COR-L47 (cell line): ENCODE results near the gene GABRA5.
A peak's percentile ranks its signal among the peaks of the same experiment; 100 is the strongest.

Experiments
- DNase-seq: peaks from one replicate; lab custom pipeline; 2025; lab: John Stamatoyannopoulos, UW

The GABRA5 gene

DNA sequence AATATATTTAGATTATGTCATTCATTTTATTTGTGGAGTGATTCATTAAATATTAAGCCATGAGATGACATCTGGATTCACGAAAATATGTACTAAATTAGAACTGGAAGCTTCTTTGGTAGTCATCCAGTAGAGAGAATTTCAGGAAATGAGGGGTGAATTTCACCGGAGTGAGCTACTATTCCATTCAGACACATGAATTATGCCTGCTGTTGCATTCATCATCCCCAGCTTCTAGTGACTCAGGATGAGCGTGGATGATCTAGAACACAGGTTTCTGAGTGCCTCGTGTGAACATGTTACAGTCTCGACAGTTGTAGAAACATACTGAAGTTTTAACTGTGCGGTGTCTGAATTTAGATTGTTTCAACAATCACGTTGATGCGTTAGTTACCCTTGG, 61.2 kb downstream of the GABRA5 start:
- DNase-seq, result no peak

GRCh38 chr15:26929588-26929987, 62.7 kb downstream of the GABRA5 start:
- no peak for DNase-seq

- DNase-seq, result no peak
Observed at GRCh38 chr15:26934848-26935247, 68.0 kb downstream of the GABRA5 start.

DNA sequence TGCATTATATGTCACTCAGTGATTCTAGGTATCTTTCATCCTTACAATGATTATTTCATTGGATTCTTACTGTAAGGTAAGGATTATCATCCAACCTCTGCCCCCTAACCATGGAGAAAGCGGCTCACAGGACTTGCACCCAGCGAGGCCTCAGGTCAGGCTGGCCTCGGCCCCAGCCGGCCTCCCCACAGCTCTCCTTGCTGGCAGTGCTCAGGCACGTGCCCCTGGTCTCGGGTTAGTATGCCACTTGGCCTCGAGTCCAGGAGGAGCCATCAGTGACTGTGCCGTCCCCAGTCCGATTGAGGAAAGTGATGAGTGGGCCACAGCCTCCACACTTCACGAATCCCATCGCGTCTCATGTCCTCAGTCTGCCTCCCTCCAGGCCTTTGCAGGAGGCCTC, 68.5 kb downstream of the GABRA5 start:
- no peak for DNase-seq

- no peak for DNase-seq
Observed at GRCh38 chr15:26936502-26936901, 69.6 kb downstream of the GABRA5 start.

DNA sequence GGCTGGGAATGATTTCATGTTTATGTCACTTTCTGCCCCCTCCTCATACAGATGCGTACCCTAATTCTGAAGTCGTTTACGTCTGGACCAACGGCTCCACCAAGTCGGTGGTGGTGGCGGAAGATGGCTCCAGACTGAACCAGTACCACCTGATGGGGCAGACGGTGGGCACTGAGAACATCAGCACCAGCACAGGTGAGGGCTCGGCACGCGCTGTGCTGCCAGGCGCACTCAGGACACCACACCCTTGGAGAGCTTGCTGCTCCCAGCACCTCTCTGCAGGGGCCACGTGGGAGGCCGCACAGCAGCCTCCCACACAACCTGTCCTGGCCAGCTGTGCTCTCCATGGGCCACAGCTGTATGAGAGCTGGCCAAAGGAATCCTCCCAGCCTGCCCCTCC, 70.3 kb downstream of the GABRA5 start:
- no peak for DNase-seq

DNA sequence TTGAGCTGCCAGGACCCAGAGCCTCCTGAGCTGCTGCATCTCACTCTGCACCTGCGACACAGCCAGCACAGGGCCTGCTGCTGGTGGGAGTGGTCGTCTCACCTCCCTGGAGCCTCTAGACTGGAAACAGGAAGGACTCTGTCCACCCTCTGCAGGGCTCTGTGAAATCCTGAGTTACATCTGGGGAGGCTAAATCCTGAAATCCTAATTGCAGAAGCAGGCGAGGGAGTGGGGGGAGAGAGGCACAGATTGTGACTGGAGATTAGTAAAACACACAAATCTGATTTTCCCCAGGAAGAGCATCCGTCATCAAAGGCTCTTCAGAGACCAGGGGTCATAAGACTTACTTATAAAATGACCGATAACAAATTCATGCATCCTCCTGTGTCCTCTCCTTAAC, 72.5 kb downstream of the GABRA5 start:
- no peak for DNase-seq

- no peak for DNase-seq
Observed at GRCh38 chr15:26941489-26941888, 74.6 kb downstream of the GABRA5 start.

GRCh38 chr15:26943866-26944265, 77.0 kb downstream of the GABRA5 start:
- no peak for DNase-seq

DNA sequence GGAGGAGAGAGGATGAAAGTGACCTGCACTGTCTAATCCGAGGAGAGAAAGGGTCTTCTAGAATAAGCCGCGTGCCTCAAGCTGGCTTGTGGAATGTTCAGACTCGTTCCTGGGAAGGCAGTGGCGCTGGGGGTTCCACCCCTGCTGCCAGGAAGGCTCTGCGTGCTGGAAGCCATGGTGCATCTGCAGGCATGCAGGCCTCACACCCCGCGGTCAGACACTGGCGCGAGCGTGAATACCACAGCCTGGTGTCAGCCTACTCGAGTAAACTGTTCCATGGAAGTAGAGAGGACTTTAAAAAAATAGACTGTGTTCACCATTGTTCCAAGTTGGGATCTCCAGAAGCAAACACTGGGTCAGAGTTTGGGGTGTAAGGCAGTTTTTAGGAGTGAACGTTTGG, 78.2 kb downstream of the GABRA5 start:
- no peak for DNase-seq

DNA sequence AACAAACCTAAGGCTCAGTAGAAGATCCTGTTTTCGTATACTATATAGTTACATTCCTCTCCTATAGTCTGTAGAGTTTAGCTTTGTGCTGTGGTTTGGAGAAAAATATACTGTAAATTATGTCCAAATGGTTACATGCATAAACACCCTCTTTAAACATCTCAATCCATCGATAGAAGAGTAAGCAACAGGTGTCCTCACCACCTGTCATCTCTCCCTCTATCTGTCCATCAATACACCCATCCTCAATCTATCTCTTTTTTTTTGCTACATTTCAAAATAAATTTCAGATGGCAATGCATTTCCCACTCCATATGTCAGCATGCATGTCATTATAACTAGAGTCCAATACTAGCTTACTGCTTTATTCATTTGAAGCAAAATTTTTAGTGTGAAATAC, 83.1 kb downstream of the GABRA5 start:
- no peak for DNase-seq

DNA sequence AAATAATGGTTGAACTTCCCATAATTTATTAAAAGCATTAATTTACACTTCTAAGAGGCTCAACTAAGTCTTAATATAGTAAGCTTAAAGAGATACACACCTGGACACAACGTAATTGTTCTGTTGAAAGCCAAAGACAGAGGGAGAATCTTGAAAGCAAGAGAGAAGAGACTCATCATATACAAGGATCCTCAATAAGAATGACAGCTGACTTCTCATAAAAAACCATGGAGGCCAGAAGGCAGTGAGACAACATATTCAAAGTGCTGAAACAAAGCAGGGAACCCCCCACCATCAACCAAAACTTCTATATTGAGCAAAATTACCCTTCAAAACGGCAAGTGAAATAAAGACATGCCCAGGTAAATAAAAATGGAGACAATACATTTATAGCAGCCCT, 87.5 kb downstream of the GABRA5 start:
- no peak for DNase-seq

DNA sequence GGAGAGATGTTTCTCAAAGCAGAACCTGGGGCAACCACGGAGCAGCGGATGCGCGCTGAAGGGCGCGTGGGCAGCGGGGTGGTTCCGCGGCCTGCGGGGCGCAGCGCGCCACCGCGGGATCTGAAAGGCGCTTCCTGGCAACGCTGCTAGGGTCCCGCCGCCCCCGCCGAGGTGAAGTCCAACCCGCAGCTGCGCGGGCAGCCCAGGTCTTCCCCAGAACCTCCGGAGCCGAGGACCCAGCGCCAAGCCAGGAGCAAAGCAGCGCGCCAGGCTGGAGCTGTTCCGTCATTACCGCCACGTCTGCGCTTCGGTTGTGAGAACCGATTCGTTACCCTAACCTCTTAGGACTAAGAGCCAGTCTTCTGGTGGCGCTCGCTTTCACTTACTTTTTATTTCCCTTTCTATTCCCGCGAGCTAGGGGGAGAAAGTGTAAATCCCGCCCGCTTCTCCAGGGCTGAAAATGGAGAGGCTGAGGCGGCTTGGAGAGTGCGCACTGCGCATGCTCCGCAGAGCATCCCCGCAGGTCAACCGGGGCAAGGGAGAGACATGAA, 100.9 kb downstream of the GABRA5 start:
- DNase-seq, result peak; percentile 4

DNA sequence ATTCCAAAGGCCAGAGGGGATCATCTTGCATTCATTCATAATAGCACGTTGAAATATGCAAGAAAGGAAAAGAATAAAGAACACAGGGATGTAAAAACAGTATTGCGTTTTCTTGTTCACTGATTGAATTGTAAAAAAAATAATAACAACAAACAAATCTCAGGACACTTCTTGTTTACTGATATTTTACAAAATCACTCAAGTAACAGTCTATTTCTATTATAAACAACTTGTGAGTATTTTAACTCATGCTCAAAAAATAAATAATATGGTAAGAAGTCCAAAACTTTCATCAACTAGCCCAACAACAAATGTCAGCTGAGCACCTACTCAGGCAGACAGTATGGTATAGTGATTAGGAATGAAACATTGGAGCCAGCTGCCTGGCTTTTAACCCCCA, 101.9 kb downstream of the GABRA5 start:
- no peak for DNase-seq

GRCh38 chr15:26970712-26971210, 103.9 kb downstream of the GABRA5 start, which contains the start of gene GABRG3:
Gene GABRG3, plus strand, starts transcription at chr15:26971181.
- peak; percentile 33 for DNase-seq

DNA sequence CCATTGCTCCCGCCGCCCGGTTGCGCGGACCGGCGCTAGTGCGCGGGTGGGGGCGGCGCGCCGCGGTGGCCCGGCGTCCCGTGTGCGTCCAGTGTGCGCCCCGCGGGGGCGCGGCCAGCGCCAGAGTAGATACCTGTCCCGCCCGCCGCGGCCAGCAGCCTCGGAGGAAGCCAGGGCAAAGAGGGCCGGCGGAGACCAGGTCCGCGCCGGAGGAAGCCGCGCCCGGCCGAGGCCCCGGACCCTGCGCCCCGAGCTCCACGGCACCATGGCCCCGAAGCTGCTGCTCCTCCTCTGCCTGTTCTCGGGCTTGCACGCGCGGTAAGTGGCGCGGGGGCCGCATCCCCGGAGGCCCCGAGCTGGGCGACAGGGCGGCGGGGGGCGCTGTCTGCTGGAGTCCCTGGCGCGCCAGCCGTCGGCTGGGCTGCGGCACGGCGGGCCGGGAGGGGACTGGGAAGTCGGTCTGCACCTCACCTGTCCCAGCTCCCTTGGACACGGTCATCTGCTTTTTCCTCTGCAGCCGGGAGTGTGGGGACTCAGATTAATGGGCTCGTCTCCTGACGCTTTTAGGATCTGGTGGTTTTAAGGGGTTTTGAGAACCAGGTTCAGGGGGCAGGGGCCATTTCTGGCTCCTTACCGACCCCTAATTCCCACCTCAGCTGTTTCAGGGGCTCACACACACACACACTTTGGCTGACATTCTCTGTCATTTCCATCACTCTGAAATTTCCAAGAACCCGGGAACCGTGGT, 104.6 kb downstream of the GABRA5 start:
- peak; percentile 4 for DNase-seq

- no peak for DNase-seq
Observed at GRCh38 chr15:26972636-26973035, 105.8 kb downstream of the GABRA5 start.

DNA sequence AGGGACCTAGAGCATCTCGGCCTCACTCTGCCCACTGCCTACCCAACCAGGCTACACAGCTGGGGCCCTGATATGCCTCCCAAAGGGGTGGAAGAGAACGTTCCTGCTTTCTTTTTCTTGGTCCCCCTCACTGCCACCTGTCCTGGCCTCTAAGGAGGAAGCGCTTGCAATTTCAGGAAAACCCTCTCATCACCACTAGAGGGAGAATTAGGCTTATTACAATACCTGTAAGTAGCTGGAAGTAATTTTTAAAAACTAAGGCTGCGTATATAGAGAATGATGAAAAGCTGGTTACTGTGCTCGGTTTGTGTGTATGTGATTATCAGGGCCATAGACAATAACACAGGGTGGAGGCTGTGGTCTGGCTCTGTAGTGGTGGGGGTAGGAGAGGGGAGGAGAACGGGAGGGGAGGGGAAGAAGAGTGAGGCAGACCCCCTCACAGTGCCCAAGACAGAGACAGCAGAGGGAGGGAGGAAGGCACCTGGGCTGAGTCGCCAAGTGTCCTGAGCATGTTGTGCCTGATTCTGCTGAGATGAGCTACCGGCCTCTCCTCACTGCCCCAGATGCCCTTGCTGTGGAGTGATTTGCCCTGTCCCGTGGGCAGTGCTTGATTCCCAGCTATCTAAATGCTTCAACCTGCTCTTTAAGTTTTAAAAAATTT, 107.4 kb downstream of the GABRA5 start:
- DNase-seq, result peak; percentile 3

GRCh38 chr15:26981492-26981891, 114.6 kb downstream of the GABRA5 start:
- DNase-seq, result no peak

GRCh38 chr15:26983822-26984221, 117.0 kb downstream of the GABRA5 start:
- DNase-seq, result no peak

GRCh38 chr15:26985050-26985449, 118.2 kb downstream of the GABRA5 start:
- no peak for DNase-seq

GRCh38 chr15:26996250-26996649, 129.4 kb downstream of the GABRA5 start:
- no peak for DNase-seq
